ENCODE measurements around the gene OR51G2. TPM values are rescaled to one million over a fixed set of nuclear protein-coding genes. Genes with fewer than 3 reads are reported as not detected.

The OR51G2 gene
- total RNA-seq, 1 experiment from 2014 or later = not detected

- TF ChIP-seq, protein P1, sequence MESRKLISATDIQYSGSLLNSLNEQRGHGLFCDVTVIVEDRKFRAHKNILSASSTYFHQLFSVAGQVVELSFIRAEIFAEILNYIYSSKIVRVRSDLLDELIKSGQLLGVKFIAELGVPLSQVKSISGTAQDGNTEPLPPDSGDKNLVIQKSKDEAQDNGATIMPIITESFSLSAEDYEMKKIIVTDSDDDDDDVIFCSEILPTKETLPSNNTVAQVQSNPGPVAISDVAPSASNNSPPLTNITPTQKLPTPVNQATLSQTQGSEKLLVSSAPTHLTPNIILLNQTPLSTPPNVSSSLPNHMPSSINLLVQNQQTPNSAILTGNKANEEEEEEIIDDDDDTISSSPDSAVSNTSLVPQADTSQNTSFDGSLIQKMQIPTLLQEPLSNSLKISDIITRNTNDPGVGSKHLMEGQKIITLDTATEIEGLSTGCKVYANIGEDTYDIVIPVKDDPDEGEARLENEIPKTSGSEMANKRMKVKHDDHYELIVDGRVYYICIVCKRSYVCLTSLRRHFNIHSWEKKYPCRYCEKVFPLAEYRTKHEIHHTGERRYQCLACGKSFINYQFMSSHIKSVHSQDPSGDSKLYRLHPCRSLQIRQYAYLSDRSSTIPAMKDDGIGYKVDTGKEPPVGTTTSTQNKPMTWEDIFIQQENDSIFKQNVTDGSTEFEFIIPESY (IDR thresholded peaks at IDR 0.05; ENCODE audit: extremely low read depth, insufficient replicate concordance, low read length) = no peak
Measured at GRCh38 chr11:4887591-4887990, 31.6 kb downstream of the OR51G2 start (continued).

GRCh38 chr11:4886186-4886585 lies 33.0 kb downstream of the OR51G2 start:
- ChIA-PET CTCF (no interaction called here), RAD21 (ENCODE audit: low non-redundant PET in 1 of 2, low total read pairs in 2 of 2, uncharacterized antibody in 2 of 2, unreplicated experiment in 2 of 2) (no interaction called here), POLR2A (no interaction called here)
- intact Hi-C loops (cut with micrococcal nuclease) = no loop called here
- Histone ChIP-seq H3K36me3 (ENCODE audit: control insufficient read depth in 1 of 2, insufficient read depth in 2 of 2, low read length in 2 of 2) (no peaks in the 10 kb centered on the region), H3K4me2 (ENCODE audit: low read length) (no peak overlapping the region), H4K20me1 (ENCODE audit: insufficient read depth) (no peaks in the 10 kb centered on the region), H3K27ac (ENCODE audit: low read depth, low read length) (no peak overlapping the region), H3K9ac (ENCODE audit: low read length) (no peak overlapping the region), H3K4me1 (ENCODE audit: control insufficient read depth in 1 of 2, insufficient read depth in 2 of 2, low read length in 2 of 2) (no peaks in the 10 kb centered on the region), H3K79me2 (ENCODE audit: insufficient read depth, low read length) (no peaks in the 10 kb centered on the region), H3K27me3 (ENCODE audit: insufficient read depth, low read length) (peaks cover 8% of the 10 kb centered on the region; the same call in 1 of the 2 replicates), H3K9me2 (ENCODE audit: insufficient read depth) (no peaks in the 10 kb centered on the region), H3K4me3 (replicated peaks in 1 of 2; ENCODE audit: low read depth in 1 of 2, low read length in 2 of 2) (no peak overlapping the region), H3K9me3 (ENCODE audit: control insufficient read depth in 1 of 2, insufficient read depth in 1 of 2, low read depth in 1 of 2, low read length in 2 of 2) (no peaks in the 10 kb centered on the region), H2AFZ (ENCODE audit: low read depth, low read length, poor library complexity, severe bottlenecking) (no peak overlapping the region)
- no peak for ATAC-seq
- TF ChIP-seq RAD21 (IDR thresholded peaks at IDR 0.05; ENCODE audit: low read depth) (no peak), FOSL1 (IDR thresholded peaks at IDR 0.05; ENCODE audit: low read depth) (no peak), YY1 (IDR thresholded peaks at IDR 0.05; ENCODE audit: extremely low read depth, insufficient replicate concordance, low read depth, low read length) (no peak), EZH2phosphoT487 (IDR thresholded peaks at IDR 0.05; ENCODE audit: borderline replicate concordance) (no peak), EGR1 (IDR thresholded peaks at IDR 0.05; ENCODE audit: low read depth) (no peak), POLR2A (IDR thresholded peaks at IDR 0.05; ENCODE audit: borderline replicate concordance, extremely low read depth, insufficient read depth, insufficient read length) (no peak), EZH2 (IDR thresholded peaks at IDR 0.05) (no peak), ELF1 (IDR thresholded peaks at IDR 0.05; ENCODE audit: borderline replicate concordance, low read depth) (no peak), SIN3A (IDR thresholded peaks at IDR 0.05; ENCODE audit: low read depth) (no peak)
- no peak for DNase-seq (ENCODE audit: low read depth, low spot score)
- no TSS peak for BruUV-seq (replicated peaks)
